GM21717 (cell line): ENCODE data around the gene ZNF609.
"Not testable (repeated sequence)": the region's sequence is repeated elsewhere in the genome, so short reads cannot be mapped to it uniquely, and the experiment has no call there.

Experiments used
- ATAC-seq: cut with Tn5 transposase; IDR thresholded peaks from one replicate; pipeline ENCODE4 v1.9.1; 2021; ENCODE audit warnings: mild to moderate bottlenecking, moderate library complexity; ENCODE audit not compliant: unreplicated experiment

The ZNF609 gene

DNA sequence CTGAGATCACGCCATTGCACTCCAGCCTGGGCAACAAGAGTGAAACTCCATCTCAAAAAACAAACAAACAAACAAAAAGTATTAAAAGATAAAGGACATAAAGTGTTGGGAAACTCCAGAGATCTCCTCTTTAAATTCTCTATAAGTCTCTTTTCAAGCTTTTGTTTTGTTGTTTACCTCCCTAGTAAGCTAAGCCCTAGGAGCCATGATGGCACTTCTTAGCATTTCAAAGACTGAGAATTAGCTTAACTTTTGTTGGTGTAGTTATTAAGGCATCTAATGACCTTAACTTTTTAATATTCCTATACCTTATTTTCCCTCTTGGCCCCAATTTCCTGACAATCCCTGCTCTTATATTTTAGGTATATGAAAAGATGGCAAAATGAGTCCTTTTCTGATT lies 157.3 kb downstream of the ZNF609 start:
- ATAC-seq, result no peak

GRCh38 chr15:64618138-64618537 lies 157.8 kb downstream of the ZNF609 start:
- no peak for ATAC-seq

GRCh38 chr15:64618540-64618939 lies 158.2 kb downstream of the ZNF609 start:
- ATAC-seq, result no peak

DNA sequence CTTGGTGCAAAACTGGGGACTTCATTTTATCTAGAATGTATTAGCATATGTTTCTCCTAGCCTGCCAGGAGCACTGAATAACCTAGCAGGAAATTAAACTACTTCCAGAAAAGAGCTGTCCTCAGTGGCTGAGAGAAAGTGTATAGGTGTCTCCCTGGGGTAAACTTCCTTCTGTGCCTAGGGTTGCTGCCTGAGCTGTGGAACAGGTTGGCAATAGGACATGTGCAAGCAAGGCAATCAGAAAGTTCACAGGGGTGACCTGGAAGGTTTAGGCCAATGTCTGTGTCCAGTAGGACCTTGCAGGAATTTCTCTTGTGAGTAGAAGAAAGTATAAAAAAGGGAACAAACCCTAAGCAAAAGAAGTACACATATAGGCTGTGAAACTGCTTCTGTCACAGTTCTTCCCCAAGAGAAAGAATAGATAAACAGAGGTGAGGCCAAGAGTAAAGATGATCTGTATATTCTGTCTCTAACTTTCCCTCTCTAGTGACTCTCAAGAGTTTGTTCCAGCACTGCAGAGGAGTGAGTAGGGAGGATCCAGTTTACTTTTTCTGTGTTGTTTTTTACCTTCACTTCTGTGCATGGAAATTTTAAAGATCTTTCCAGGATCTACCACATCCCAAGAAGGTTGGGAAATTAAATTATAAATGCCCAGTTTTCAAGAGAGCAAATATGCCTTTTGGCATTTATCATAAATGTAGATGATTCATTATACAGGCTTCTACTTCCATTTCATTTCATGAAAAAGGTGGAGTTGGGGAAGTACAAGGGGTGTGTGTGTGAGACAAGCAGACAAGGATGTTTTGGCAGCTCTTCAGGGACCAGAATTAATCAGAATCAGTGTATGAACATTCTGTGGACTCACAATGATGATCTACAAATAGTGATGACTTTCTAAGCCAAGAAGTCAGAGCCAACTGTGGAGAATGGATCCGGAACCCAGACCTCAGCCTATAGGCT lies 159.8 kb downstream of the ZNF609 start:
- ATAC-seq, result no peak

- ATAC-seq, result no peak
Measured at GRCh38 chr15:64621056-64621455, 160.7 kb downstream of the ZNF609 start.

DNA sequence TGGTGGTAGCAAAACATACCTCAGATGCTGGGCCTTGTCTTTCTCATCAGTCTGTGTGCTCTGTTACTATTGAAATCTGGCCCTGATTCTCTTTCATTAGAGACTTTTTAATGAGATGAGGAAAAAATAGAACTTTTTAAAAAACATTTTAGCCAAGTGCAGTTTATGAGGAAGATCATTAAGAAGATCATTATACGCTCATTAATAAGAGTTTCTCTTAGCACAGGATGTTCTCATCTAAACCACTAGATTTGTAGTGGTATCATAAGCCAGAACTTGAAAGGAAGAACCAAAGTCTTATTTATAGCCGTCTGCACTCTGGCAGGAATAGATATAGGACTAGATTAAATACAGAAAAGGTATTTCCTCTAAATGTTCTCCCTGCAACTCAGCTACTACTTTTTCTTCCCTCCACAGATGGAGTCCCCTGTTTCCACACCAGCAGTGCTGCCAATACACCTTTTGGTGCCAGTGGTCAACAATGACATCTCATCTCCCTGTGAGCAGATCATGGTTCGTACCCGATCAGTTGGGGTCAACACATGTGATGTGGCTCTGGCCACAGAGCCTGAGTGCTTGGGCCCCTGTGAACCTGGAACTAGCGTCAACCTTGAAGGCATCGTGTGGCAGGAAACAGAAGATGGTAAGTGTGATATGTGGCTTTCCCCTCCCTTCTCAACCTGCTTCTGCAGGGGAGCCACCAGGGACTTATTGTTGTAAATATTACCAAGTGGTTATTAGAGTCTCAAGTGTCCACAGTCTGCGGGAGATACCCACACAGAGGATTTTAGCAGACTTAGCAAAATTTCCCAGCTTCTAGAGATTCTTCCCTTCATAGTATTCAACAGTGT lies 162.3 kb downstream of the ZNF609 start:
- ATAC-seq, result no peak

DNA sequence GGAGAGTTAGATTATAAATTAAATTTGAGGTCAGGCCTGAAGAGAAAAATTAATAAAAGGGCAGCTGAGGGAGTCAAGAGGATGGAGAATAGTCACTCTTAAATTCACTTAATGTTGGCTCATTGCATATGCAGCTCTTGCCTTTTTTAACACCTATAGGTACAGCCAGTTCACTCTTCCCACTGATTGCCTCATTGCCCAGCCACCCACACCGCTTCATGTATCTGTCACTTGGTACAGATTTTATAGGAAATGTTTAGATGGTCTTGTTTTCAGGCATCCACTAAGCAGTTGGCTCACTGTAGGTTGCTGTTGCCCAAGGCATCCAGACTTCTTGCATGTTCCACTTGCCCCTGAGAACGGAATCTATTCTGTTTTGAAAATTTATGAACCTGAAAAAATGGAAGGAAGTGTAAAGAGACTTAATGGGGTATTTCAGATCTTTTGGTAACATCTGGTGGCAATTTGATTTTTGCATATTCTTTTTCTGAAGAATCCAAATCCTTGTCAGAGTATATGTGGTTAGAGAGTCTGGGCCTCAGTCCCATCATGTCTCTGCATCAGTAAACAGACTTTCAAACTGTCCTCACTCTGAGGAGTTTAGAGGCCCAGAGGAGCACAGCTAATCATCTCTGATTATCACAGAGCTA lies 163.1 kb downstream of the ZNF609 start:
- no peak for ATAC-seq

DNA sequence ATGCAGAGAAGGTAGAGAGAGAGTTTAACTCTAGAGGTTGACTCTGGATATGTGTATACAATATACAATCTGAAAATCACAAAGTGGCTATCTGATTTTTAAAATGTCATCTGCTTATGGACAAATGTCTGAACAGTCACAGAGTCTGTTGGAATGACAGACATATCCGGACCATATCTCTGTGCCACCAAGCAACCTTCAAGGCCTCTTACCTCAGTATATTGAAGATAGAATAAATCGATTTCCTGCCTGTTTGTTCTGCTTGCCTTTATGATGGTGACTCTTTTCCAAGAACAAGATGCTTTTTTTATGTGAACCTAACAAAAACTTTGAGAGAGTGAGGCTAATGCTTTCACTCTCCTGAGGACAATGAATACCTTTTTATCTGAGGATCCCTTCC lies 163.9 kb downstream of the ZNF609 start:
- no peak for ATAC-seq

DNA sequence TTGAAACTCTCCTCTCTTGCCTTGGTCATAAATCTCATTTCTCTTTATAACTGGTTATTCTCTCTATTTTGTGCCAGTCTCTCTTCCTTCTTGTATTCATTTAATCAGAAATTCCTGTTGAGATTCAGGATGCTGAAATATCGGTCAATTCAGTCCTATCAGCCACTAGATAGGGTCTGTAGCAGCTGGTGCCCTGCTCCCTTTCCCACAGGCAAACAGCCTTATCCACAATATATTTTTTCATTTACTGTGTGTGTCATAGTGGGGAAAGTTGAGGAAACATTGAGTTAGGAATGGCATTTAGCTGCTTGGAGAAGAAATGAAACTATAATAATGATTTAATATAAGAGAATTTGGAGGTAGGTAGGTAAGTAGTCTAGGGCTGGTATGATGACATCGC lies 168.7 kb downstream of the ZNF609 start:
- no peak for ATAC-seq

GRCh38 chr15:64630396-64631107 lies 170.2 kb downstream of the ZNF609 start:
- ATAC-seq, result no peak

- not testable (repeated sequence) for ATAC-seq
Measured at GRCh38 chr15:64632639-64633038, 172.3 kb downstream of the ZNF609 start.

- ATAC-seq, result no peak
Measured at GRCh38 chr15:64633332-64633731, 173.0 kb downstream of the ZNF609 start.

GRCh38 chr15:64634027-64634426 lies 173.6 kb downstream of the ZNF609 start:
- peak; percentile 70 for ATAC-seq

DNA sequence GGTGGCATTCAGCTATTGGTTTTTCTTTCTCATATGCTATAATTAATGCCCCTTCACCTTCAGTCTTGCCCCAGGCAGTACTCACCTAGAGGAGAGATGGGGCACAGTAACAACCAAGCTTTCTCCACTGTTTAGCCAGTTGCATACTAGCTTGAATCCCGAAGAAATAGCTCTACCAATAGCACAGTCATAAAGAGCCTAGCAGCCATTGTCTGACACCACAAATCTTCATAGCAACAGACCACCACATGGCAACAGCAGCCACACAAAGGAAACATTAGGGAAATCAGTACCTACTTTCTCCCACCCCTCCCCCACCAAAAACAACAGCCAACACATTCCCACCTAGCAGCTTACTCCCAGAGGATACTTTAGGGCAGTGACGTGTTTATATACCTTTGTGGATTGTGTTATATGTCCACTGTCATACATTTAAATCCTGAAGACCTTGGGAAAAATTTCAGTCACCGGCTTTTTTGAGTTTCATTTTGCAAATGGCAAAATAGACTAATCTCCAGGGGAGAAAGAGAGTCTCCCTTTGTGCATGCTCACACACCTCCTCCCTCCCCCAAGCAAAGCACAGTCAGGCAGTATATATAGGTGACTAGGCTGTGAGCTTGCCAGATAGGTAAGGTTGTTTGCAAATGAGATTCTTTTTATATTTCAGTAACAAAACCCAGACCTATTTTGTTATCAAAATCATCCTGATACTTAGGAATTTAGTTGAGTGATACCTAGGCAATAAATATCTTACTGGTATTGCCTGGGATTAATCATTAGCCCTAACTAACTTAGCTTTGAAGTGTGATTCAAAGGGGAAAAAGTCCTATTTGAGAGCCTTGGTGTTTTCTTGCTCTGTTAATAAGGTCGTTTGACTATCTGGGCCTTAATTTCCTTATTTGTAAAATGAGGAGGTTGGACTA lies 174.5 kb downstream of the ZNF609 start:
- peak; percentile 52 for ATAC-seq

- no peak for ATAC-seq
Measured at GRCh38 chr15:64635499-64636495, 175.4 kb downstream of the ZNF609 start.

DNA sequence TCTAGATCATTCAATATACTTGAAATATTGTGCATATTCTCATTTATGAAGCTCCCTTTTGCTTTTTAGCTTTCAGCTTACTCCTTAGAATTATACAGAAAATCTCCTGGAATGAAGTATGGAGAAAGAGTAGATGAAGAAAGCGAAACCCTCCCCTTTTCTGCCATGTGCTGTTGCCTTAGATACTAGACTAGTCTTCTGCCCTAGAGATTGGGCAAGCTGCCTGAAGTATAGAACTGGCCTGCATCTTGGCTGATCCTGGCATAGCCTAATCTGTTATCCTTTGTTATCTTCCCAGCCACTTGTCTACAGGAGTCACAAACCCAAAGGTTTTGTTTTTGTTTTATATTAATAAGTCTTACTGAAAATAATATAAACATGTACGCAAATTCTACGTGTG lies 176.2 kb downstream of the ZNF609 start:
- ATAC-seq, result no peak

- ATAC-seq, result no peak
Measured at GRCh38 chr15:64637412-64637811, 177.0 kb downstream of the ZNF609 start.

GRCh38 chr15:64639744-64640143 lies 179.4 kb downstream of the ZNF609 start:
- not testable (repeated sequence) for ATAC-seq
